HepG2 (cell line): ENCODE measurements around the gene MTCH2. TPM values are rescaled to one million over a fixed set of nuclear protein-coding genes. Genes with fewer than 3 reads are reported as not detected.

Experiments
- ARNTL ChIP-seq: sonication (generic); formaldehyde crosslinking; IDR thresholded peaks from 2 replicates; pipeline ENCODE4 v1.4.0; 2020; ENCODE audit warnings: mild to moderate bottlenecking, missing genetic modification reagents
- CBX1 ChIP-seq: IDR thresholded peaks from one replicate; pipeline ENCODE4 v1.6.1; 2016; ENCODE audit warnings: antibody characterized with exemption, low read depth
- DR1 ChIP-seq: sonication (generic); formaldehyde crosslinking; IDR thresholded peaks from 2 replicates; pipeline ENCODE4 v1.8.0; 2021; ENCODE audit warnings: mild to moderate bottlenecking, missing genetic modification reagents, inconsistent platforms
- HNF4A ChIP-seq: sonication (generic); formaldehyde crosslinking; IDR thresholded peaks from 2 replicates; pipeline ENCODE4 v1.4.0; 2020; ENCODE audit warnings: missing genetic modification reagents
- KLF6 ChIP-seq: IDR thresholded peaks from 2 replicates; pipeline ENCODE4 v1.8.0; 2016; ENCODE audit warnings: missing biosample characterization, missing genetic modification reagents
- MTA3 ChIP-seq: sonication (generic); formaldehyde crosslinking; IDR thresholded peaks from 2 replicates; pipeline ENCODE4 v1.4.0; 2020; ENCODE audit warnings: missing genetic modification reagents
- NFKBIZ ChIP-seq: IDR thresholded peaks from 2 replicates; pipeline ENCODE4 v1.6.1; 2018; ENCODE audit warnings: missing genetic modification reagents, missing compliant biosample characterization
- NFRKB ChIP-seq: fragments of 450-650 bp; IDR thresholded peaks from 2 replicates; pipeline ENCODE4 v1.6.1; 2017
- TBX3 ChIP-seq: fragments of 450-650 bp; IDR thresholded peaks from 2 replicates; pipeline ENCODE4 v1.6.1; 2017; ENCODE audit warnings: antibody characterized with exemption, mild to moderate bottlenecking, inconsistent platforms, borderline replicate concordance
- ZFYVE20 ChIP-seq: sonication (generic); formaldehyde crosslinking; IDR thresholded peaks from 2 replicates; pipeline ENCODE4 v1.8.0; 2023; ENCODE audit warnings: low read depth, mild to moderate bottlenecking, moderate library complexity, missing genetic modification reagents, borderline replicate concordance
- ZKSCAN1 ChIP-seq: fragments of 150-350 bp; IDR thresholded peaks from 2 replicates; pipeline ENCODE4 v1.6.1; 2014; ENCODE audit warnings: low read length
- ZNF354B ChIP-seq: sonication (generic); formaldehyde crosslinking; IDR thresholded peaks from 2 replicates; pipeline ENCODE4 v1.8.0; 2022; ENCODE audit warnings: mild to moderate bottlenecking, missing genetic modification reagents
- ZNF878 ChIP-seq: sonication (generic); formaldehyde crosslinking; IDR thresholded peaks from 2 replicates; pipeline ENCODE4 v1.8.1; 2023; ENCODE audit warnings: mild to moderate bottlenecking, missing genetic modification reagents, moderate library complexity
- ZSCAN30 ChIP-seq: sonication (generic); formaldehyde crosslinking; IDR thresholded peaks from 2 replicates; pipeline ENCODE4 v1.5.0; 2020; ENCODE audit warnings: mild to moderate bottlenecking, missing genetic modification reagents
- polyA plus RNA-seq, 8 experiments: library from polyadenylated mRNA; depleted of rRNA in 3 of 8; stranded (reverse) in 7 of 8; unstranded in 1 of 8; fragments of >200 nt; fragmentation: Illumina TruSeq in 4 of 8; extraction: Trizol in 4 of 8; gene quantifications; 2 replicates each; pipeline versions ENCODE4 v1.2.1 to v1.2.3, GENCODE V29; 2011 to 2016; ENCODE audit warnings: low read depth in 4 of 8, missing spikeins in 1 of 8, mixed read lengths in 1 of 8; ENCODE audit not compliant: insufficient read depth in 1 of 8
- total RNA-seq, 5 experiments: library from RNA; depleted of rRNA; stranded (reverse); fragments of >200 nt; fragmentation: Illumina TruSeq; extraction: Trizol; gene quantifications; 2 replicates each; pipeline ENCODE4 v1.2.3, GENCODE V29; 2016; ENCODE audit warnings: low read depth in 1 of 5
- TF ChIP-seq, protein P1 (sequence below): sonication (generic); formaldehyde crosslinking; IDR thresholded peaks from 2 replicates; pipeline ENCODE4 v1.5.0; 2020; ENCODE audit warnings: mild to moderate bottlenecking, missing genetic modification reagents, borderline replicate concordance
- TF ChIP-seq, protein P2 (sequence below): sonication (generic); formaldehyde crosslinking; IDR thresholded peaks from 2 replicates; pipeline ENCODE4 v1.4.0; 2020; ENCODE audit warnings: missing genetic modification reagents, borderline replicate concordance
- TF ChIP-seq, protein P3 (sequence below), 2 experiments: fragments of 450-650 bp in 1 of 2; sonication (generic) in 1 of 2; formaldehyde crosslinking; IDR thresholded peaks; 2 replicates each; pipeline versions ENCODE4 v1.5.0 to v1.8.0; 2020 to 2022; ENCODE audit warnings: mild to moderate bottlenecking in 1 of 2, missing genetic modification reagents in 1 of 2
- TF ChIP-seq, protein P4 (sequence below): sonication (generic); formaldehyde crosslinking; IDR thresholded peaks from 2 replicates; pipeline ENCODE4 v1.5.1; 2020; ENCODE audit warnings: missing genetic modification reagents, mild to moderate bottlenecking, borderline replicate concordance
- TF ChIP-seq, protein P5 (sequence below): sonication (generic); formaldehyde crosslinking; IDR thresholded peaks from 2 replicates; pipeline ENCODE4 v1.8.0; 2022; ENCODE audit warnings: mild to moderate bottlenecking, missing genetic modification reagents, moderate library complexity
- TF ChIP-seq, protein P6 (sequence below): sonication (generic); formaldehyde crosslinking; IDR thresholded peaks from 2 replicates; pipeline ENCODE4 v1.9.0; 2021; ENCODE audit warnings: missing genetic modification reagents, borderline replicate concordance

MTCH2 gene
- total and polyA plus RNA-seq, 2 of the 13 experiments (the other 11 are each of a cell fraction or from before 2014, with no cell fraction given): 112 to 272 TPM

DNA sequence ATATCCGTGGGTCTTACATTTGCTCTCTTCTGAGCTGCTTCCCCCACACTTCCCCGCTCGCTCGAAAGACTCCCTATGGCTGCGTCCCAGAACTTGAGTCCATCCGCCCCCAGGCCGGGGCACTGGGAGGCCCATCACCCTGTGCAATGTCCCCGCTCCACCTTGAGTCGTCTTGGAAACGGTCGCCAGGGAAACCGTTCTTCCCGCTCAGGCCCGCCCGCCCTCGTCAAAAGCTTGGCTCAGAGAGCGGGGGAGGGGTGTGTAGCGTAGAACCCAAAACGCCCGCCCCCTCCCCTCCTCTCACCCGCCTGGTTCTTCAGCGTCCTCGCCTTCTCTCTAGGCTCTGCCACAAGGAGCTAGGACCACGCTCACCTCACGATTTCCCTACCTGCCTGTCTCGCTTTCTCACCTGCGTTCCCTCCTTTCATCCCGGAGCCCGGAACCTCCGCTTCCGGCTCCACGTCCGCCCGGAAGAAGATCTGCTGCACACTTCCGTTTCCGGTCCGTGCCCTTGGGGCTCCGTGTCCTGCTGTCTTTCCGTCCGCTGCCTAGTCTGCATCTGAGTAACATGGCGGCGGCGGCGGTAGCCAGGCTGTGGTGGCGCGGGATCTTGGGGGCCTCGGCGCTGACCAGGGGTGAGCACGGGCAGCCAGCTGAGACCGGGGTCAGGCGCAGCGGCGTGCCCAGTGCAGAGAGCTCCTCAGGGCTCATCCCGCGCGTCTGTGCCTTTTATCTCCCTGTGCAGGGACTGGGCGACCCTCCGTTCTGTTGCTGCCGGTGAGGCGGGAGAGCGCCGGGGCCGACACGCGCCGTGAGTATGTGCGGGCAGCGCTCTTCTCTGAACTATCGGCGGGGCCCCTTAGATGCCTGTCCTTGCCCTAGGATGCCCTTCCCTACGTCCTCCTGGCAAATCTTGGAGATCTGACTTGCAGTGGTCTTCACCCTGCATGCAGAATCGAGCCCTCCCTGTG is 63.5 kb downstream of the MTCH2 start, which contains the start of the genes KBTBD4 and NDUFS3 (continued):
- TF ChIP-seq, protein P1, sequence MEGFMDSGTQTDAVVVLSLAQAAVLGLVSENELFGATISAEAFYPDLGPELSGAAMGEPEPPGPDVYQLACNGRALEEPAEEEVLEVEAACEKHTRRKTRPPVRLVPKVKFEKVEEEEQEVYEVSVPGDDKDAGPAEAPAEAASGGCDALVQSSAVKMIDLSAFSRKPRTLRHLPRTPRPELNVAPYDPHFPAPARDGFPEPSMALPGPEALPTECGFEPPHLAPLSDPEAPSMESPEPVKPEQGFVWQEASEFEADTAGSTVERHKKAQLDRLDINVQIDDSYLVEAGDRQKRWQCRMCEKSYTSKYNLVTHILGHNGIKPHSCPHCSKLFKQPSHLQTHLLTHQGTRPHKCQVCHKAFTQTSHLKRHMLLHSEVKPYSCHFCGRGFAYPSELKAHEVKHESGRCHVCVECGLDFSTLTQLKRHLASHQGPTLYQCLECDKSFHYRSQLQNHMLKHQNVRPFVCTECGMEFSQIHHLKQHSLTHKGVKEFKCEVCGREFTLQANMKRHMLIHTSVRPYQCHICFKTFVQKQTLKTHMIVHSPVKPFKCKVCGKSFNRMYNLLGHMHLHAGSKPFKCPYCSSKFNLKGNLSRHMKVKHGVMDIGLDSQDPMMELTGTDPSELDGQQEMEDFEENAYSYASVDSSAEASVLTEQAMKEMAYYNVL (CRISPR knock-in tag): peak; percentile 89
- TF ChIP-seq, protein P2, sequence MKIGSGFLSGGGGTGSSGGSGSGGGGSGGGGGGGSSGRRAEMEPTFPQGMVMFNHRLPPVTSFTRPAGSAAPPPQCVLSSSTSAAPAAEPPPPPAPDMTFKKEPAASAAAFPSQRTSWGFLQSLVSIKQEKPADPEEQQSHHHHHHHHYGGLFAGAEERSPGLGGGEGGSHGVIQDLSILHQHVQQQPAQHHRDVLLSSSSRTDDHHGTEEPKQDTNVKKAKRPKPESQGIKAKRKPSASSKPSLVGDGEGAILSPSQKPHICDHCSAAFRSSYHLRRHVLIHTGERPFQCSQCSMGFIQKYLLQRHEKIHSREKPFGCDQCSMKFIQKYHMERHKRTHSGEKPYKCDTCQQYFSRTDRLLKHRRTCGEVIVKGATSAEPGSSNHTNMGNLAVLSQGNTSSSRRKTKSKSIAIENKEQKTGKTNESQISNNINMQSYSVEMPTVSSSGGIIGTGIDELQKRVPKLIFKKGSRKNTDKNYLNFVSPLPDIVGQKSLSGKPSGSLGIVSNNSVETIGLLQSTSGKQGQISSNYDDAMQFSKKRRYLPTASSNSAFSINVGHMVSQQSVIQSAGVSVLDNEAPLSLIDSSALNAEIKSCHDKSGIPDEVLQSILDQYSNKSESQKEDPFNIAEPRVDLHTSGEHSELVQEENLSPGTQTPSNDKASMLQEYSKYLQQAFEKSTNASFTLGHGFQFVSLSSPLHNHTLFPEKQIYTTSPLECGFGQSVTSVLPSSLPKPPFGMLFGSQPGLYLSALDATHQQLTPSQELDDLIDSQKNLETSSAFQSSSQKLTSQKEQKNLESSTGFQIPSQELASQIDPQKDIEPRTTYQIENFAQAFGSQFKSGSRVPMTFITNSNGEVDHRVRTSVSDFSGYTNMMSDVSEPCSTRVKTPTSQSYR (CRISPR knock-in tag): peak; percentile 96
- peak; percentile 79; the same call in 1 of the 2 replicates for TF ChIP-seq ARNTL (CRISPR knock-in tag)
- peak; percentile 93 for TF ChIP-seq CBX1
- TF ChIP-seq, protein P3, sequence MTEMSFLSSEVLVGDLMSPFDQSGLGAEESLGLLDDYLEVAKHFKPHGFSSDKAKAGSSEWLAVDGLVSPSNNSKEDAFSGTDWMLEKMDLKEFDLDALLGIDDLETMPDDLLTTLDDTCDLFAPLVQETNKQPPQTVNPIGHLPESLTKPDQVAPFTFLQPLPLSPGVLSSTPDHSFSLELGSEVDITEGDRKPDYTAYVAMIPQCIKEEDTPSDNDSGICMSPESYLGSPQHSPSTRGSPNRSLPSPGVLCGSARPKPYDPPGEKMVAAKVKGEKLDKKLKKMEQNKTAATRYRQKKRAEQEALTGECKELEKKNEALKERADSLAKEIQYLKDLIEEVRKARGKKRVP (CRISPR knock-in tag; IDR thresholded peaks at IDR 0.05): peak in 1 of 2 experiments; percentile 46; a peak in 1 of 4 replicates
- TF ChIP-seq ZSCAN30 (CRISPR knock-in tag): no peak
- TF ChIP-seq TBX3: no peak
- TF ChIP-seq ZKSCAN1: no peak
- TF ChIP-seq ZNF354B: peak; percentile 85; the same call in 1 of the 2 replicates
- TF ChIP-seq DR1 (CRISPR knock-in tag): peak; percentile 83
- TF ChIP-seq ZFYVE20 (CRISPR knock-in tag): no peak
- peak; percentile 78 for TF ChIP-seq KLF6 (CRISPR knock-in tag)
- TF ChIP-seq, protein P4, sequence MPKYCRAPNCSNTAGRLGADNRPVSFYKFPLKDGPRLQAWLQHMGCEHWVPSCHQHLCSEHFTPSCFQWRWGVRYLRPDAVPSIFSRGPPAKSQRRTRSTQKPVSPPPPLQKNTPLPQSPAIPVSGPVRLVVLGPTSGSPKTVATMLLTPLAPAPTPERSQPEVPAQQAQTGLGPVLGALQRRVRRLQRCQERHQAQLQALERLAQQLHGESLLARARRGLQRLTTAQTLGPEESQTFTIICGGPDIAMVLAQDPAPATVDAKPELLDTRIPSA (CRISPR knock-in tag): peak; percentile 95
- TF ChIP-seq, protein P5, sequence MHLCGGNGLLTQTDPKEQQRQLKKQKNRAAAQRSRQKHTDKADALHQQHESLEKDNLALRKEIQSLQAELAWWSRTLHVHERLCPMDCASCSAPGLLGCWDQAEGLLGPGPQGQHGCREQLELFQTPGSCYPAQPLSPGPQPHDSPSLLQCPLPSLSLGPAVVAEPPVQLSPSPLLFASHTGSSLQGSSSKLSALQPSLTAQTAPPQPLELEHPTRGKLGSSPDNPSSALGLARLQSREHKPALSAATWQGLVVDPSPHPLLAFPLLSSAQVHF (CRISPR knock-in tag): peak; percentile 47; the same call in 1 of the 2 replicates
- TF ChIP-seq MTA3 (CRISPR knock-in tag): no peak
- peak; percentile 79; the same call in 1 of the 2 replicates for TF ChIP-seq ZNF878
- TF ChIP-seq, protein P6, sequence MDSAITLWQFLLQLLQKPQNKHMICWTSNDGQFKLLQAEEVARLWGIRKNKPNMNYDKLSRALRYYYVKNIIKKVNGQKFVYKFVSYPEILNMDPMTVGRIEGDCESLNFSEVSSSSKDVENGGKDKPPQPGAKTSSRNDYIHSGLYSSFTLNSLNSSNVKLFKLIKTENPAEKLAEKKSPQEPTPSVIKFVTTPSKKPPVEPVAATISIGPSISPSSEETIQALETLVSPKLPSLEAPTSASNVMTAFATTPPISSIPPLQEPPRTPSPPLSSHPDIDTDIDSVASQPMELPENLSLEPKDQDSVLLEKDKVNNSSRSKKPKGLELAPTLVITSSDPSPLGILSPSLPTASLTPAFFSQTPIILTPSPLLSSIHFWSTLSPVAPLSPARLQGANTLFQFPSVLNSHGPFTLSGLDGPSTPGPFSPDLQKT (CRISPR knock-in tag): 0 out of 2 replicates have a peak, but pooled peaks have one; percentile 3
- no peak for TF ChIP-seq HNF4A (CRISPR knock-in tag)
- peak; percentile 67; the same call in 1 of the 2 replicates for TF ChIP-seq NFKBIZ (CRISPR knock-in tag)
- peak; percentile 98 for TF ChIP-seq NFRKB
